K562 (cell line): ENCODE measurements around the gene WDR45. TPM values are rescaled to one million over a fixed set of nuclear protein-coding genes. Genes with fewer than 3 reads are reported as not detected.
A peak's percentile ranks its signal among the peaks of the same experiment; 100 is the strongest.

ENCODE experiments used
- ASH1L ChIP-seq: fragments of 450-650 bp; IDR thresholded peaks from 2 replicates; pipeline ENCODE4 v1.6.1; 2018; ENCODE audit warnings: borderline replicate concordance, mild to moderate bottlenecking, low read depth; ENCODE audit not compliant: partially characterized antibody
- ESRRA ChIP-seq: fragments of 450-650 bp; IDR thresholded peaks from 2 replicates; pipeline ENCODE4 v1.6.1; 2014; ENCODE audit warnings: low read depth, mild to moderate bottlenecking, moderate library complexity, borderline replicate concordance
- FOXJ2 ChIP-seq: fragments of 200-800 bp; sonication (Bioruptor generic); IDR thresholded peaks from 2 replicates; pipeline ENCODE4 v1.6.1; 2016; ENCODE audit warnings: missing genetic modification characterization, missing compliant biosample characterization
- JUN ChIP-seq, 2 experiments: sonication (generic) in 1 of 2; formaldehyde crosslinking in 1 of 2; IDR thresholded peaks; 2 replicates each; pipeline versions ENCODE4 v1.6.1 to v1.8.0; 2012 to 2022; ENCODE audit warnings: borderline replicate concordance in 2 of 2, mild to moderate bottlenecking in 2 of 2, improper control_type of control experiment in 1 of 2, low read depth in 1 of 2, low read length in 1 of 2, missing genetic modification reagents in 1 of 2
- MEIS2 ChIP-seq: fragments of 450-650 bp; IDR thresholded peaks from 2 replicates; pipeline ENCODE4 v1.6.1; 2014; ENCODE audit warnings: mild to moderate bottlenecking; ENCODE audit not compliant: partially characterized antibody
- MXI1 ChIP-seq: IDR thresholded peaks from 2 replicates; pipeline ENCODE4 v1.6.1; 2011; ENCODE audit warnings: low read depth, mild to moderate bottlenecking, improper control_type of control experiment, low read length
- NEUROD1 ChIP-seq: fragments of 150-350 bp; IDR thresholded peaks from 2 replicates; pipeline ENCODE4 v1.6.1; 2014; ENCODE audit warnings: borderline replicate concordance, low read length, low read depth; ENCODE audit not compliant: partially characterized antibody
- TEAD4 ChIP-seq, 2 experiments: sonication (generic) in 1 of 2; formaldehyde crosslinking in 1 of 2; IDR thresholded peaks; 2 replicates each; pipeline versions ENCODE4 v1.6.1 to v1.8.0; 2012 to 2022; ENCODE audit warnings: borderline replicate concordance in 1 of 2, inconsistent platforms in 1 of 2, low read length in 1 of 2, mild to moderate bottlenecking in 1 of 2, missing genetic modification reagents in 1 of 2
- ZNF282 ChIP-seq: sonication (generic); formaldehyde crosslinking; IDR thresholded peaks from 2 replicates; pipeline ENCODE4 v1.8.1; 2023; ENCODE audit warnings: missing genetic modification reagents
- ZNF311 ChIP-seq: fragments of 250-450 bp; sonication (Bioruptor Pico); IDR thresholded peaks from 2 replicates; pipeline ENCODE4 v1.4.0; 2020; ENCODE audit warnings: mild to moderate bottlenecking, moderate library complexity
- polyA plus RNA-seq, 8 experiments: library from polyadenylated mRNA; depleted of rRNA in 4 of 8; stranded (reverse) in 5 of 8; unstranded in 3 of 8; fragments of >200 nt; fragmentation: Nextera tagmentation in 2 of 8; fragmentation: Illumina TruSeq in 1 of 8; extraction: Ambion mirVana in 2 of 8; extraction: Trizol in 1 of 8; gene quantifications; 2 replicates each; pipeline versions ENCODE4 v1.2.1 to v1.2.3, GENCODE V29; 2011 to 2014; ENCODE audit warnings: inconsistent platforms in 1 of 8, missing spikeins in 1 of 8
- total RNA-seq, 7 experiments: library from RNA; depleted of rRNA in 6 of 7; stranded (reverse); fragments of >200 nt in 6 of 7; fragmentation: Illumina TruSeq in 2 of 7; extraction: Trizol in 2 of 7; gene quantifications; 2 replicates each; pipeline versions ENCODE4 v1.2.1 to v1.2.3, GENCODE V29; 2011 to 2021; ENCODE audit warnings: low replicate concordance in 1 of 7
- TF ChIP-seq, protein P1 (sequence below): fragments of 450-650 bp; IDR thresholded peaks from 2 replicates; pipeline ENCODE4 v1.6.1; 2018; ENCODE audit warnings: mild to moderate bottlenecking, low read depth; ENCODE audit not compliant: partially characterized antibody
- TF ChIP-seq, protein P2 (sequence below): fragments of 450-650 bp; IDR thresholded peaks from 2 replicates; pipeline ENCODE4 v1.6.1; 2016
- TF ChIP-seq, protein P3 (sequence below): sonication (generic); formaldehyde crosslinking; IDR thresholded peaks from 2 replicates; pipeline ENCODE4 v1.8.1; 2022; ENCODE audit warnings: missing genetic modification reagents
- TF ChIP-seq, protein P4 (sequence below): fragments of 450-650 bp; IDR thresholded peaks from 2 replicates; pipeline ENCODE4 v1.6.1; 2016; ENCODE audit warnings: low read depth

WDR45 gene
- total and polyA plus RNA-seq, 9 of the 15 experiments (the other 6 are each of a cell fraction or from before 2014, with no cell fraction given), result 19.4 to 136 (median 59.7) TPM

DNA sequence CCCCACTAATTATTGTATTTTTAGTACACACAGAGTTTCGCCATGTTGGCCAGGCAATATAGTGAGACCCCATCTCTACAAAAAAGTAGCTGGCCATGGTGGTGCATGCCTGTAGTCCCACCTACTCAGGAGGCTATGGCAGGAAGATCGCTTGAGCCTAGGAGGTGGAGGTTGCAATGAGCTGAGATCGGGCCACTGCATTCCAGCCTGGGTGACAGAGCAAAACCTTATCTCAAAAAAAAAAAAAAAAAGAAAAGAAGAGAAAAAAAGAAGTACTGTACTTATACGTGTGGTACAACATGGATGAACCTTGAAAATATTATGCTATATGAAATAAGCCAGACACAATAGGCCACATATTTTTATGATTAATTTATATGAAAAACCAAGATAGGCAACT, 9.9 kb upstream of the WDR45 start (continued):
- TF ChIP-seq MEIS2 (no peak), JUN (IDR thresholded peaks at IDR 0.05; ENCODE audit: borderline replicate concordance, low read depth, low read length) (no peak), JUN (CRISPR knock-in tag; IDR thresholded peaks at IDR 0.05; ENCODE audit: borderline replicate concordance) (no peak), ASH1L (no peak), NEUROD1 (no peak), FOXJ2 (tag) (no peak), ESRRA (no peak), ZNF311 (CRISPR knock-in tag) (no peak), MXI1 (no peak), TEAD4 (IDR thresholded peaks at IDR 0.05; ENCODE audit: low read length) (peak; percentile 69), TEAD4 (CRISPR knock-in tag; IDR thresholded peaks at IDR 0.05; ENCODE audit: borderline replicate concordance) (no peak), ZNF282 (CRISPR knock-in tag) (no peak)
- TF ChIP-seq, protein P1, sequence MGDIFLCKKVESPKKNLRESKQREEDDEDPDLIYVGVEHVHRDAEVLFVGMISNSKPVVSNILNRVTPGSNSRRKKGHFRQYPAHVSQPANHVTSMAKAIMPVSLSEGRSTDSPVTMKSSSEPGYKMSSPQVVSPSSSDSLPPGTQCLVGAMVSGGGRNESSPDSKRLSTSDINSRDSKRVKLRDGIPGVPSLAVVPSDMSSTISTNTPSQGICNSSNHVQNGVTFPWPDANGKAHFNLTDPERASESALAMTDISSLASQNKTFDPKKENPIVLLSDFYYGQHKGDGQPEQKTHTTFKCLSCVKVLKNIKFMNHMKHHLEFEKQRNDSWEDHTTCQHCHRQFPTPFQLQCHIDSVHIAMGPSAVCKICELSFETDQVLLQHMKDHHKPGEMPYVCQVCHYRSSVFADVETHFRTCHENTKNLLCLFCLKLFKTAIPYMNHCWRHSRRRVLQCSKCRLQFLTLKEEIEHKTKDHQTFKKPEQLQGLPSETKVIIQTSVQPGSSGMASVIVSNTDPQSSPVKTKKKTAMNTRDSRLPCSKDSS, result no peak
- TF ChIP-seq, protein P2, sequence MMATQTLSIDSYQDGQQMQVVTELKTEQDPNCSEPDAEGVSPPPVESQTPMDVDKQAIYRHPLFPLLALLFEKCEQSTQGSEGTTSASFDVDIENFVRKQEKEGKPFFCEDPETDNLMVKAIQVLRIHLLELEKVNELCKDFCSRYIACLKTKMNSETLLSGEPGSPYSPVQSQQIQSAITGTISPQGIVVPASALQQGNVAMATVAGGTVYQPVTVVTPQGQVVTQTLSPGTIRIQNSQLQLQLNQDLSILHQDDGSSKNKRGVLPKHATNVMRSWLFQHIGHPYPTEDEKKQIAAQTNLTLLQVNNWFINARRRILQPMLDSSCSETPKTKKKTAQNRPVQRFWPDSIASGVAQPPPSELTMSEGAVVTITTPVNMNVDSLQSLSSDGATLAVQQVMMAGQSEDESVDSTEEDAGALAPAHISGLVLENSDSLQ, result no peak
- TF ChIP-seq, protein P3, sequence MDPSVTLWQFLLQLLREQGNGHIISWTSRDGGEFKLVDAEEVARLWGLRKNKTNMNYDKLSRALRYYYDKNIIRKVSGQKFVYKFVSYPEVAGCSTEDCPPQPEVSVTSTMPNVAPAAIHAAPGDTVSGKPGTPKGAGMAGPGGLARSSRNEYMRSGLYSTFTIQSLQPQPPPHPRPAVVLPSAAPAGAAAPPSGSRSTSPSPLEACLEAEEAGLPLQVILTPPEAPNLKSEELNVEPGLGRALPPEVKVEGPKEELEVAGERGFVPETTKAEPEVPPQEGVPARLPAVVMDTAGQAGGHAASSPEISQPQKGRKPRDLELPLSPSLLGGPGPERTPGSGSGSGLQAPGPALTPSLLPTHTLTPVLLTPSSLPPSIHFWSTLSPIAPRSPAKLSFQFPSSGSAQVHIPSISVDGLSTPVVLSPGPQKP (CRISPR knock-in tag), result no peak
- TF ChIP-seq, protein P4, sequence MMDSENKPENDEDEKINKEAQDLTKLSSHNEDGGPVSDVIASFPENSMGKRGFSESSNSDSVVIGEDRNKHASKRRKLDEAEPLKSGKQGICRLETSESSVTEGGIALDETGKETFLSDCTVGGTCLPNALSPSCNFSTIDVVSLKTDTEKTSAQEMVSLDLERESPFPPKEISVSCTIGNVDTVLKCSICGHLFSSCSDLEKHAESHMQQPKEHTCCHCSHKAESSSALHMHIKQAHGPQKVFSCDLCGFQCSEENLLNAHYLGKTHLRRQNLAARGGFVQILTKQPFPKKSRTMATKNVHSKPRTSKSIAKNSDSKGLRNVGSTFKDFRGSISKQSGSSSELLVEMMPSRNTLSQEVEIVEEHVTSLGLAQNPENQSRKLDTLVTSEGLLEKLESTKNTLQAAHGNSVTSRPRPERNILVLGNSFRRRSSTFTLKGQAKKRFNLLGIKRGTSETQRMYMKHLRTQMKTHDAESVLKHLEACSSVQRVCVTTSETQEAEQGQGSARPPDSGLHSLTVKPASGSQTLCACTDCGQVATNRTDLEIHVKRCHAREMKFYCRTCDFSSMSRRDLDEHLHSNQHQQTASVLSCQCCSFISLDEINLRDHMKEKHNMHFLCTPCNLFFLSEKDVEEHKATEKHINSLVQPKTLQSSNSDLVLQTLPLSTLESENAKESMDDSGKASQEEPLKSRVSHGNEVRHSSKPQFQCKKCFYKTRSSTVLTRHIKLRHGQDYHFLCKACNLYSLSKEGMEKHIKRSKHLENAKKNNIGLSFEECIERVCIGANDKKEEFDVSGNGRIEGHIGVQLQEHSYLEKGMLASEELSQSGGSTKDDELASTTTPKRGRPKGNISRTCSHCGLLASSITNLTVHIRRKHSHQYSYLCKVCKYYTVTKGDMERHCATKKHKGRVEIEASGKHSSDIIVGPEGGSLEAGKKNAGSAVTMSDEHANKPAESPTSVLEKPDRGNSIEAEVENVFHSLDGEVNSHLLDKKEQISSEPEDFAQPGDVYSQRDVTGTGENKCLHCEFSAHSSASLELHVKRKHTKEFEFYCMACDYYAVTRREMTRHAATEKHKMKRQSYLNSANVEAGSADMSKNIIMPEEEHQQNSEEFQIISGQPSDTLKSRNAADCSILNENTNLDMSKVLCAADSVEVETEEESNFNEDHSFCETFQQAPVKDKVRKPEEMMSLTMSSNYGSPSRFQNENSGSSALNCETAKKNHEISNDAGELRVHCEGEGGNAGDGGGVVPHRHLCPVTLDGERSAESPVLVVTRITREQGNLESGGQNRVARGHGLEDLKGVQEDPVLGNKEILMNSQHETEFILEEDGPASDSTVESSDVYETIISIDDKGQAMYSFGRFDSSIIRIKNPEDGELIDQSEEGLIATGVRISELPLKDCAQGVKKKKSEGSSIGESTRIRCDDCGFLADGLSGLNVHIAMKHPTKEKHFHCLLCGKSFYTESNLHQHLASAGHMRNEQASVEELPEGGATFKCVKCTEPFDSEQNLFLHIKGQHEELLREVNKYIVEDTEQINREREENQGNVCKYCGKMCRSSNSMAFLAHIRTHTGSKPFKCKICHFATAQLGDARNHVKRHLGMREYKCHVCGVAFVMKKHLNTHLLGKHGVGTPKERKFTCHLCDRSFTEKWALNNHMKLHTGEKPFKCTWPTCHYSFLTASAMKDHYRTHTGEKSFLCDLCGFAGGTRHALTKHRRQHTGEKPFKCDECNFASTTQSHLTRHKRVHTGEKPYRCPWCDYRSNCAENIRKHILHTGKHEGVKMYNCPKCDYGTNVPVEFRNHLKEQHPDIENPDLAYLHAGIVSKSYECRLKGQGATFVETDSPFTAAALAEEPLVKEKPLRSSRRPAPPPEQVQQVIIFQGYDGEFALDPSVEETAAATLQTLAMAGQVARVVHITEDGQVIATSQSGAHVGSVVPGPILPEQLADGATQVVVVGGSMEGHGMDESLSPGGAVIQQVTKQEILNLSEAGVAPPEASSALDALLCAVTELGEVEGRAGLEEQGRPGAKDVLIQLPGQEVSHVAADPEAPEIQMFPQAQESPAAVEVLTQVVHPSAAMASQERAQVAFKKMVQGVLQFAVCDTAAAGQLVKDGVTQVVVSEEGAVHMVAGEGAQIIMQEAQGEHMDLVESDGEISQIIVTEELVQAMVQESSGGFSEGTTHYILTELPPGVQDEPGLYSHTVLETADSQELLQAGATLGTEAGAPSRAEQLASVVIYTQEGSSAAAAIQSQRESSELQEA, result no peak
